GM12801 (cell line): ENCODE measurements around the gene CIB4.

Experiments used
- TF ChIP-seq, protein P1 (sequence below): IDR thresholded peaks from one replicate; pipeline ENCODE4 v1.5.1; 2011; ENCODE audit warnings: control low read depth; ENCODE audit not compliant: insufficient read length; ENCODE audit errors: extremely low read depth

Gene CIB4

DNA sequence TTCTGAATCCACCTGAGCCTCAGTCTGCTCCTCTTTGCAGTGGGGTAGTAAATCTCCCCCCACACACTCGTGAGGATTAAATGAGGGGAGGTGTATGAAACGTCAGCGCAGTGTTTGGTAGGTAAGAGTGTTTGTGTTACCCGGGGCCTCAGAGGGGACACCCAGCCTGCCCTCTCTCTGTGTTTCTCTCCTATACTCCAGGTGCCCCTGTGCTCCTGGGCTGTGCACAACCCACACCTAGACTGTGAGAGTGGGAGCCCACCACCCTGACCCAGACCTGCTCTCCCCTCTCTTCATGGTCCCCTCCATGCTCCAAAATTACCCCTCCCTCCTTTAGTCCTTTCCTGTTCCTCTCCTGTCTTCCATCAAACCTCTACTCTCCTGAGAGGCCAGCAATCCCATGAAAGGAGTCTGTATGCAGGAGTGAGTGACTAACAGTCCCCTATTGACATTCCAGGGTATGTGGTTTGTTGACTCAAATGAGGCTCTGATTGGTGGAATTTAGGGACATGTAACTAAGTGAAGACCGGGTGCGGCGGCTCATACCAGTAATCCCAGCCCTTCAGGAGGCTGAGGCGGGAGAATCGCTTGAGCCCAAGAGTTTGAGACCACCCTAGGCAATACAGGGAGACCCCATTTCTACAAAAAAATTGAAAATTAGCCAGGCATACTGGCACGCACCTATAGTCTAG lies 10.4 kb downstream of the CIB4 start:
- TF ChIP-seq, protein P1, sequence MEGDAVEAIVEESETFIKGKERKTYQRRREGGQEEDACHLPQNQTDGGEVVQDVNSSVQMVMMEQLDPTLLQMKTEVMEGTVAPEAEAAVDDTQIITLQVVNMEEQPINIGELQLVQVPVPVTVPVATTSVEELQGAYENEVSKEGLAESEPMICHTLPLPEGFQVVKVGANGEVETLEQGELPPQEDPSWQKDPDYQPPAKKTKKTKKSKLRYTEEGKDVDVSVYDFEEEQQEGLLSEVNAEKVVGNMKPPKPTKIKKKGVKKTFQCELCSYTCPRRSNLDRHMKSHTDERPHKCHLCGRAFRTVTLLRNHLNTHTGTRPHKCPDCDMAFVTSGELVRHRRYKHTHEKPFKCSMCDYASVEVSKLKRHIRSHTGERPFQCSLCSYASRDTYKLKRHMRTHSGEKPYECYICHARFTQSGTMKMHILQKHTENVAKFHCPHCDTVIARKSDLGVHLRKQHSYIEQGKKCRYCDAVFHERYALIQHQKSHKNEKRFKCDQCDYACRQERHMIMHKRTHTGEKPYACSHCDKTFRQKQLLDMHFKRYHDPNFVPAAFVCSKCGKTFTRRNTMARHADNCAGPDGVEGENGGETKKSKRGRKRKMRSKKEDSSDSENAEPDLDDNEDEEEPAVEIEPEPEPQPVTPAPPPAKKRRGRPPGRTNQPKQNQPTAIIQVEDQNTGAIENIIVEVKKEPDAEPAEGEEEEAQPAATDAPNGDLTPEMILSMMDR, result no peak

DNA sequence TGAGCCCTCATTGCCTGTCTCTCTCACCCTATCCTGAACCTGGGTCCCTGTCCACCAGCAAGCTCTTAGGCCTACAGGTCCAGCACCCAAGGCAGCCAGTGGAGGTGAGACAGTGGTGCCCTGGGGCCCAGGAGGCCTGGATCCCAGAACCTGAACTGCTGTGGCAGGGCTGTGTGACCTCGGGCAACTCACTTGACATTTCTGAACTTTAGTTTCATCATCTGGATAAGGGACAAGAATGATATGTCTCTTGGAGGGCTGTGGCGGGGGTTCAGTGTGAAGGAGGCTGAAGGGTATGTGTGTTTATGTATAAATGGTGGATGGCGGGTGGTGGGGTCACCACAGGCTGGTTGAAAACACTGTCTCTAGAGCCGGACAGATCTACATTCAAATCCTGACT lies 10.9 kb downstream of the CIB4 start:
- TF ChIP-seq, protein P1, result no peak

DNA sequence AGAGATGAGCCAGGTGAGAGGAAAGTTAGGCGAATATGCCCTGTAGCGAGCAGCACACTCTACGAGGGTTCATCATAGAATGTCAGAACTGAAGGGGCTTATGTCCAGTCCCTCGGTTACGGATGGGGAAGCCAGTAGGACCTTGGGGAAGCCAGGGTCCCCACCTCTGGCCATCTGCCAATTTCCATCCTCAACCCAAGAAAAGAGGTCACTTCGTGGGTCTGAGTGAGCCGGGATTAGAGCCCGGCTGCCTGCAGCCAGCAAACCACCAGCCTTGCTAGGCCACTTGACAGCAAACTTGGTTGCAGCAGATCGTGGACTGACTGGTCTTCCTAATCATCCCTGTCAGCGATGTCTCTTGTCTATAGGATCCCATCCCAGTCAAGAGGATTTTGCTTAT lies 11.4 kb downstream of the CIB4 start:
- TF ChIP-seq, protein P1, result no peak

DNA sequence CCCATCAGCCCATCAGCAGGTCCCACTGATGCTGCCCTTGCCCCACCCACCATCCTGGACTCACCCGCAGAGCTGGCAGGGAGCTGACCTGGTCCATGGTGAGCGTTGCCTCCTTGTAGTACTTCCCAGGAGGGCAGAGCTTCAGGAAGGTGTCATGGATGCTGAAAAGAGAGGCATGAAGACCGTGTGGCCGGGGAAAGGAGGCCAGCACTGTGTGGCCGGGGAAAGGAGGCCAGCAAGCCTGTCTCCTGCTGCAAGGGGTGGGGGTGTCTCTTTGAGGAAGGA lies 11.9 kb downstream of the CIB4 start:
- TF ChIP-seq, protein P1, result no peak

DNA sequence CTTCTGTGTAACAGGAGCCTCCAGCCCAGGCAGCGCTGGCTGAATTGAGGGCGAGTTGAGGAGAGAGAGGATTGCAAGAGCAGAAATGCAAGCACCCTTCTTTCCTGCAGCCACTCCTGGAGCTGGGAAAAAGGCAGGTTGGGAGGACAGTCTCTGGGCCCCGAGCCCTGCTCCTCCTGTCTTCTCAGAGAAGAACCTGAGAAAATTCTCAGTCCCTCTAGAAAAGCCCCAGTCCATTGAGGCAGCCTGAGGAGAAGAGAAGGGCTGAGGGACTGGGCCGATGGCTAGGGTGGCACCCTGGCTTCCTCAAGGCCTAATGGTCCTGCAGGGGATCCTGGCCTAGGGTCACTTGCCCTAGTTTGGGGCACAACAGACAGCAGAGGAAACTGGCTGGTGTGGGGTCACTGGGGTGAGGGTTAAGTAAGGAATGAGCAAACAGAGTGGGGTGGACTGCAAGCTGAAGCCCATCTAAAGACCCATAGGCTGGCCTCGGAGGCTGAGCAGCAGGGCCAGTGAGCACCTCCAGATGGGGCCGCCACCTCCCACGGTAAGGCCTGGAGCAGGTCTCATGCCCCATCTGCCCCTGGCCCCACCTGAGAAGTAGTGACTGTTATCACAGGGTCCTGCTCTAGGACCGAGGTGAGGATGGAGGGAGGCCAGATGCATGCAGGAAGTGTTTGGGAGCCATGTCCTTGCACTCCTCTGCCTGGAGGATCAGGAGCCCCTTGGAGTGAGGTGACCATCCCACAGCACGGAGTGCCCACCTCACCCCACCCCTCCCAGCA lies 12.4 kb downstream of the CIB4 start:
- TF ChIP-seq, protein P1, result no peak

DNA sequence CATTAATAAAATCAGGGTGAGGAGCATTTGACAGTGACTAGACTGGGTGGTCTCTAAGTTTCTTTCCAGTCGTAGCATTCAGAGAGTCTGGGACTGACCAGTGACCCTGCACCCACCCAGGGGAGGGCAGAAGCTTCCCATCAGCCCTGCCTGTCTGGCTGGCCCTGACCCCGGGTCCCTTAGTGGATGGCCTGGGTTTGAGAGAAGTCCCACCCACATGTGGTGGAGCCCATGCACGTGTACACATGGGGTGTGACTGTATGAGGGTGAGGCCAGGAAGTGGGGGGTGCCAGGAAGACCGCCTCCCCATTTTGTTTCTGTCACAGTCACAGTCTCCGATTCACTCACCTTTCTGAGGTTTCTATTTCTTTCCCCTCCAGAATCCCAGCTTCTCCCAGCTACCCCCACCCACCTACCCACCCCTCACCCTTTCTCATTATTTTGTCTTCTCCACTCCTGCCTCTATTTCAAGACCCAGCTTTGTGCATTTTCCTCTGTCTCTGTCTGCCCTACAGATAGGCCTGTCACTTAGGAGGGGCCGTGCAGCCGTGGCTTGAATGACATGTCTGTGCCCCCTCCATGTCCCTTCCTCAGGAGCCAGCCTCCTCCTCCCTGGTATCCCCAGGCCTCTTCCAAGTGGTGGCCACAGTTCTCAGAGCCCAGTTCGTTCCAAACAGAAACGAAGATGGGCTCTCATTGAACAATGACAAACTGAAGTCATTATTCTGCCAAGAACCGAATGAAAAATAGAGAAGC lies 13.6 kb downstream of the CIB4 start:
- TF ChIP-seq, protein P1, result no peak

DNA sequence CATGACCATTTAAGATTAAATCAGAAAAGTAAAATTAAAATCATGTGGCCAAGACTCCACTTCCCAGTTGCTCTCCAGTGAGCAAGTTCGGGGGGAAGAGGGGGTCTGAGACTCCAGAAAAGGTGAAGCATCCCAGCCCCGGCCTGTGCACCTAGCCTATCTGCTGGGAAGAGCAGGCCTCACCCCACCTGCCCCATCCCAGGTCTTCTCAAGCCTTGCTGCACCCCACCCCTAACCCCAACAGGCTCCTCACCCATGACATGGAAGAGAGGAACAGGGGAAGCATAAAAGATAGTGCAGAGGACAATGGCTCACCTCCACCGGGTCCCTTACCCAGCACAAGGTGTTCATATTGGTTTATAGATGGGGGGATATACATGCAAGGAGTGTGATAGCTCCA lies 14.6 kb downstream of the CIB4 start:
- TF ChIP-seq, protein P1, result no peak
